A549 (cell line): ENCODE data around the gene TBC1D8.

Experiments
- BCL3 ChIP-seq: fragments of >200 bp; sonication (Bioruptor Twin); formaldehyde crosslinking; IDR thresholded peaks from 3 replicates; pipeline ENCODE4 v1.6.1; 2016
- CEBPB ChIP-seq, 2 experiments: fragments of >200 bp in 1 of 2; sonication (Bioruptor Twin) in 1 of 2; formaldehyde crosslinking in 1 of 2; IDR thresholded peaks; 2 replicates each; pipeline ENCODE4 v1.6.1; 2012 to 2016
- EP300 ChIP-seq, 2 experiments: fragments of >200 bp; sonication (Bioruptor Twin); formaldehyde crosslinking; IDR thresholded peaks; 2 replicates in 1 of 2; 3 replicates in 1 of 2; pipeline ENCODE4 v1.6.1; 2016 to 2017
- MAX ChIP-seq: IDR thresholded peaks from 2 replicates; pipeline ENCODE4 v1.6.1; 2012
- POLR2A ChIP-seq: IDR thresholded peaks from 2 replicates; pipeline ENCODE4 v1.6.1; 2012; ENCODE audit warnings: mild to moderate bottlenecking, low read length
- RARB ChIP-seq: fragments of 250-450 bp; sonication (Bioruptor Pico); IDR thresholded peaks from 2 replicates; pipeline ENCODE4 v1.8.0; 2021; ENCODE audit warnings: mild to moderate bottlenecking, moderate library complexity
- RCOR1 ChIP-seq: fragments of 150-350 bp; IDR thresholded peaks from 2 replicates; pipeline ENCODE4 v1.6.1; 2014; ENCODE audit warnings: antibody characterized with exemption, low read length, low read depth
- RNF2 ChIP-seq: fragments of 200-600 bp; sonication (generic); IDR thresholded peaks from 2 replicates; pipeline ENCODE4 v1.6.1; 2016; ENCODE audit warnings: low read depth, mild to moderate bottlenecking, antibody characterized with exemption, moderate library complexity, borderline replicate concordance
- SMC3 ChIP-seq: fragments of >200 bp; sonication (Bioruptor Twin); formaldehyde crosslinking; IDR thresholded peaks from 3 replicates; pipeline ENCODE4 v1.6.1; 2018; ENCODE audit warnings: inconsistent platforms

- TF ChIP-seq BCL3 (no peak), RNF2 (no peak), SMC3 (no peak), MAX (no peak), CEBPB (IDR thresholded peaks at IDR 0.05) (no peak), EP300 (IDR thresholded peaks at IDR 0.05) (no peak), RCOR1 (no peak), POLR2A (no peak), RARB (CRISPR knock-in tag) (peak; percentile 12; the same call in 1 of the 2 replicates)
Observed at GRCh38 chr2:101123795-101124471, 27.2 kb downstream of the TBC1D8 start.
